NT2/D1 (cell line): Measurements from ENCODE around the gene SLC30A10.
"Not testable (repeated sequence)": the region's sequence is repeated elsewhere in the genome, so short reads cannot be mapped to it uniquely, and the experiment has no call there.

Experiments
- DNase-seq: peaks from one replicate; pipeline ENCODE4 v3.0.0-alpha.2; 2011; ENCODE audit warnings: low read depth, low spot score
- H3K27me3 ChIP-seq: 2 replicates; pipeline ENCODE4 v1.6.0; 2011; ENCODE audit warnings: mild to moderate bottlenecking; ENCODE audit not compliant: insufficient read length, insufficient read depth
- H3K36me3 ChIP-seq: 2 replicates; pipeline ENCODE4 v1.6.1; 2011; ENCODE audit warnings: mild to moderate bottlenecking, low read length, mixed read lengths; ENCODE audit not compliant: insufficient read depth, insufficient read length
- H3K4me1 ChIP-seq: 2 replicates; pipeline ENCODE4 v1.5.1; 2011; ENCODE audit not compliant: insufficient read depth, insufficient read length
- H3K4me3 ChIP-seq: 2 replicates; pipeline ENCODE4 v1.5.1; 2011; ENCODE audit warnings: low read depth; ENCODE audit not compliant: insufficient read length
- H3K9ac ChIP-seq: 2 replicates; pipeline ENCODE4 v1.6.0; 2011; ENCODE audit warnings: low read depth; ENCODE audit not compliant: insufficient read length
- H3K9me3 ChIP-seq: 2 replicates; pipeline ENCODE4 v1.5.1; 2011; ENCODE audit warnings: mild to moderate bottlenecking, low read length; ENCODE audit not compliant: insufficient read depth
- SUZ12 ChIP-seq: IDR thresholded peaks from 2 replicates; pipeline ENCODE4 v1.6.1; 2011; ENCODE audit not compliant: insufficient read length, insufficient read depth; ENCODE audit errors: extremely low read depth
- YY1 ChIP-seq: IDR thresholded peaks from 2 replicates; pipeline ENCODE4 v1.6.1; 2011; ENCODE audit not compliant: insufficient read length, insufficient read depth
- ZNF274 ChIP-seq: IDR thresholded peaks from 2 replicates; pipeline ENCODE4 v1.6.1; 2011; ENCODE audit warnings: mild to moderate bottlenecking, low read depth, low read length

The SLC30A10 gene

DNA sequence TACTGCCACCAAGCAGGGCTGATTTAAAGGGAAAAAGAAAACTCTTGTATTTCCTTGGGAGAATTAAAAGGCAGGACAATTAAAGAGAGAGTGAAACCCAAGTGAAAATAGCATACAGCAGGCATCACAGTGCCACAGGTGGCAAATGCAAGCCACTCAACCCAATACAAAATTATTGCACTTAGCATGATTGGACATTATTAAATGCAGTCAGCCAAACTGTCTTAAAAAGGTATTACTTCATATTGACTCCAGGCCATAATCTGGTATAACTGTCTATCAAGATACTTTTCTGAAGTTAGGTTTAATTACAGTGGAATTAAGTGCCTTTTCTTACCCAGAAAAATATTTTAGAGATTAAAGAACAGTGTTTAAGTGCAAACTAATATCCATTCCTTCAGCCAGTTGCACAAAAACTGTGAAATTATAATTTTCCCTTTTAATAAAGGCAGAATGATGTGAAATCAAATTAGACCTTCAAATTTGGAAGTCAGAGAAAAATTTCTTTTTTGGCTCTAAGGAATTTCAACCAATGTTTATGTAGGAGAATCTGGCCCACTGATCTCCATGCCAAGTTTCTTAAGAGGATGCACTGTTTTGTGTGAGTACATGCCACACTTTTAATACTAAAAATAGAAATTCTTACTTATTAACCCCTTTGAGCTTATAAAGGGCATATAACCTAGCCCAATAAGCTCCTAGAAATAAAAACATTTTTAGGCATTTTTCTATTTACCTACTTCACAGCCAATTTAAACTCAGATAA, 15.2 kb downstream of the SLC30A10 start:
- H3K9me3 ChIP-seq = no peaks in the 10 kb centered on the region
- TF ChIP-seq SUZ12 (no peak), YY1 (no peak), ZNF274 (no peak)
- H3K4me3 ChIP-seq = no peak overlapping the region
- H3K9ac ChIP-seq = no peak overlapping the region
- H3K36me3 ChIP-seq = no peaks in the 10 kb centered on the region
- H3K27me3 ChIP-seq = no peaks in the 10 kb centered on the region
- no peaks in the 10 kb centered on the region for H3K4me1 ChIP-seq
- no peak for DNase-seq

- H3K9me3 ChIP-seq = no peaks in the 10 kb centered on the region
- no peak for DNase-seq
- H3K4me1 ChIP-seq = no peaks in the 10 kb centered on the region
- H3K27me3 ChIP-seq = no peaks in the 10 kb centered on the region
- no peak overlapping the region for H3K9ac ChIP-seq
- TF ChIP-seq ZNF274 (no peak), YY1 (no peak), SUZ12 (no peak)
- H3K36me3 ChIP-seq = no peaks in the 10 kb centered on the region
- no peak overlapping the region for H3K4me3 ChIP-seq
Measured at GRCh38 chr1:219910716-219911115, 17.6 kb downstream of the SLC30A10 start.

DNA sequence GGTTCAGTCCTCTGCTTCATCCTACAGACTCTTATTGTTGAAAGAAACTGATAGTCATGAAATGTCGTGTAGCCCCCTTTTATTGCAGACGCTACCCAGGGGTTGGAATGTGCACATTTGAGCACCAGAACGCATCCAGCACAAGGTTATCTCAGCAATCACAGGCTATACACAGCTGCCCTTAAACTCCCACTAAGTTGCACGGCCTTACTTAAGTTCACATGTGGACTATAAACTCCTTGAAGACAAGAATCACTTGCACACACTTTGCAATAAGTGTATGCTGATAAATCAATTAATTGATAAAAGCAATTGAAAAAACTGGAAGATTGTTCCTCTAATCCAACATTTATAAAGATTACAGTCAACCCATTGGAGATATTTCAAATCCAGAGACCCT, 18.9 kb downstream of the SLC30A10 start:
- DNase-seq = no peak
- TF ChIP-seq ZNF274 (no peak), YY1 (no peak), SUZ12 (no peak)
- Histone ChIP-seq H3K36me3 (no peaks in the 10 kb centered on the region), H3K27me3 (no peaks in the 10 kb centered on the region), H3K4me3 (no peak overlapping the region), H3K9me3 (no peaks in the 10 kb centered on the region), H3K4me1 (no peaks in the 10 kb centered on the region), H3K9ac (no peak overlapping the region)

- Histone ChIP-seq H3K4me3 (no peak overlapping the region), H3K9me3 (no peaks in the 10 kb centered on the region), H3K27me3 (no peaks in the 10 kb centered on the region), H3K4me1 (no peaks in the 10 kb centered on the region), H3K36me3 (no peaks in the 10 kb centered on the region), H3K9ac (no peak overlapping the region)
- no peak for DNase-seq
- no peak for TF ChIP-seq SUZ12
- no peak for TF ChIP-seq YY1
- TF ChIP-seq ZNF274 = no peak
Measured at GRCh38 chr1:219908170-219908569, 20.2 kb downstream of the SLC30A10 start.

GRCh38 chr1:219907772-219908070, 20.6 kb downstream of the SLC30A10 start:
- H3K4me1 ChIP-seq = no peaks in the 10 kb centered on the region
- DNase-seq = no peak
- no peak overlapping the region for H3K9ac ChIP-seq

DNA sequence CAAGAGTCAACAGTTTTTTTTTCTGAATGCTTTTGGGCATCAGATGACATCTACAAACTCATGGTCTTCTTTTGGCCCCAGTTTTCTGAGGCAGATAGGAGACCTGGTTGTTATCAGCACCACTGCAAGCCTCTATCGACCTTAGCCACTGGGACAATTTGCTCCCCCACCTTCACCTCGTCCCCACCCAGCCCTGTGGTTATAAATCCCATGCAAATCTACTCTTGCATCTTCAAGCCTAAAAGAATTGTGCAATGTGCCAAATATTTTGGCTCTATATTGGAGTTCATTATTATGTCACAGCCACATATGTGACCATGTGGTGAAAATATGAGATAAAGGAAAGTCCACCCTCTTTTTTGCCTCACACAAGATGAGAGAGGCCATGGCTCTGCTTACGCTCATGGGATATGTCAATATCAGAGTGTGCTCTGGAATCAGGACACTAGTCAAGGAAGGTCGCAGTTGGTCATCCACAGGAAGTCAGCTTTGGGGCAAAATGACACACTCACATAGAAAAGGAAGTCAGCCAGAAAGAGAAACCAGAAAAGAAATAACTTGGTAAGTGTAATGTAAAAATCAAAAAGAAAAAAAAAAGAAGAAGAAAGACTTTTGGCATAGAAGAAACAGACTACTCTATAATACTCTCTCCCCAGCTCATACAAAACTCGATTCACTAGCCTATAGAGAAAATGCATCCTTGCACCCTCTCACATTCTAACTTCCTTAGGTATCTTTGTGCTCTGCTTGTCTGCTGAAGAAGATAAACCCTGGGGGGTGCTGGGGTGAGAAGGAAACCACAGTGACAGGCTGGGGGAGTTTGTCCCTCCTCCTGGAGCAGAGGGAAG, 21.2 kb downstream of the SLC30A10 start:
- Histone ChIP-seq H3K27me3 (no peaks in the 10 kb centered on the region), H3K4me3 (no peak overlapping the region), H3K36me3 (no peaks in the 10 kb centered on the region), H3K4me1 (no peaks in the 10 kb centered on the region), H3K9me3 (no peaks in the 10 kb centered on the region), H3K9ac (no peak overlapping the region)
- TF ChIP-seq YY1 (no peak), ZNF274 (no peak), SUZ12 (no peak)
- no peak for DNase-seq

More at GRCh38 chr1:219907772-219908070, 20.6 kb downstream of the SLC30A10 start:
- no peaks in the 10 kb centered on the region for H3K9me3 ChIP-seq
- TF ChIP-seq YY1 (no peak), ZNF274 (no peak)
- H3K4me3 ChIP-seq = no peak overlapping the region
- no peaks in the 10 kb centered on the region for H3K36me3 ChIP-seq
- H3K27me3 ChIP-seq = no peaks in the 10 kb centered on the region

DNA sequence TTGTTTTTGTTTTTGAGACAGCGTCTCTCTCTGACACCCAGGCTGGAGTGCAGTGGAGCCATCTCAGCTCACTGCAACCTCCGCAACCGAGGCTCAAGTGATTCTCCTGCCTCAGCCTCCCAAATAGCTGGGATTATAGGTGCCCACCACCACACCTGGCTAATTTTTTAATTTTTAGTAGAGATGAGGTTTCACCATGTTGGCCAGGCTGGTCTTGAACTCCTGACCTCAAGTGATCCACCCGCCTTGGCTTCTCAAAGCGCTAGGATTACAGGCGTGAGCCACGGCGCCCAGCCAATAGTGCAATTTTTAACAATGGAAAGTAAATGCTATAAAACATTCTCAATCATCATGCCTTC, 21.8 kb downstream of the SLC30A10 start:
- not testable (repeated sequence) for H3K4me1 ChIP-seq, H3K9me3 ChIP-seq, H3K27me3 ChIP-seq, DNase-seq, H3K9ac ChIP-seq, H3K36me3 ChIP-seq, H3K4me3 ChIP-seq
